Immature natural killer cell (primary cell): Measurements from ENCODE around the gene UBE2O. TPM values are rescaled to one million over a fixed set of nuclear protein-coding genes. Genes with fewer than 3 reads are reported as not detected.

Experiments
- DNase-seq, 3 donors: peaks; one replicate each; pipeline ENCODE4 v3.0.0; 2022; ENCODE audit warnings: mixed read lengths in 1 of 3
- H3K27ac Mint-ChIP-seq, 6 donors: one replicate each; pipeline ENCODE4 v1.8.0; 2020; ENCODE audit warnings: mixed read lengths in 6 of 6, mild to moderate bottlenecking in 5 of 6, inconsistent platforms in 4 of 6, moderate library complexity in 3 of 6
- H3K27me3 Mint-ChIP-seq, 3 donors: one replicate each; pipeline ENCODE4 v1.8.0; 2020 to 2021; ENCODE audit warnings: low read depth in 3 of 3, mild to moderate bottlenecking in 3 of 3, mixed read lengths in 3 of 3, moderate library complexity in 3 of 3, inconsistent platforms in 1 of 3
- H3K36me3 Mint-ChIP-seq, 3 donors: one replicate each; pipeline ENCODE4 v1.8.0; 2020; ENCODE audit warnings: mixed read lengths in 3 of 3, inconsistent platforms in 2 of 3, mild to moderate bottlenecking in 2 of 3
- H3K4me1 Mint-ChIP-seq, 2 donors: one replicate each; pipeline ENCODE4 v1.8.0; 2020; ENCODE audit warnings: inconsistent platforms in 2 of 2, mild to moderate bottlenecking in 2 of 2, mixed read lengths in 2 of 2, moderate library complexity in 1 of 2
- H3K4me3 Mint-ChIP-seq, 5 donors: one replicate each; pipeline ENCODE4 v1.8.0; 2020; ENCODE audit warnings: mild to moderate bottlenecking in 5 of 5, mixed read lengths in 5 of 5, inconsistent platforms in 3 of 5, moderate library complexity in 3 of 5
- H3K9me3 Mint-ChIP-seq, 6 donors: one replicate each; pipeline ENCODE4 v1.8.0; 2020; ENCODE audit warnings: mild to moderate bottlenecking in 6 of 6, mixed read lengths in 6 of 6, inconsistent platforms in 4 of 6, moderate library complexity in 3 of 6
- polyA plus RNA-seq, 3 donors: library from polyadenylated mRNA; unstranded; fragments of 300-500 nt; fragmentation: Illumina TruSeq; gene quantifications; one replicate each; pipeline ENCODE4 v1.2.3, GENCODE V29; 2021

The UBE2O gene
- polyA plus RNA-seq, 3 donors from 2014 or later = 0.19 to 14.3 (median 5.2) TPM

DNA sequence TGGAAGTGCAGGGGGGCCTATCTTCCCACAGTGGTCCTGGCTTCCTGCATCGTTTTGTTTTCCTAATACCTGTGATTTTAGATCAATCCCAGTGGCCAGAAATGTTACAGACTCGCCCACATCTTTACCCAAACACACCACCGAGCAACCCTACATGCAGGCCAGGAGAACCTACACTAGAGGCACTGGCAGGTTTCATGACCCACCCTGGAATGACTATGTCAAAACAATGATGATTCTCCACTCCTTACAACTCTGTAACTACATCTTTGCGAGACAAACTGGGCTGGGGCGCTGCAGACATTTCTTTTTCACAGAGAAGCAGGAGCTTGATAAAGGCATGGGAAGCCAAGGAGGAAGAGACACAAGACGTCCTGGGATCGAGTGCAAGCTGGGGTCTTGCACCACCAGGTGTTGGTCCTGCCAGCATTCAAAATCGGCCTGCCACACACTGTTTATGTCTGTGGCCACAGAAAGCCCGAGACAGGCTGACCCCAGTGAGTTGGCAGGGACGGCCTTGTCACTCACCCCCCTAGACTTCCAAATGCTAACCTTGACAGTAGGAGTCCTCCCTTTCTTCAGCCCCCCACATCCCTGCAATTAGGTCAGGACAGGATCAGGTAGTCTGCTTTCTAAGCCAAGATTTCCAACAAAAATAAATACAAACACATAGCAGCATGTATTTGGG is 32.5 kb downstream of the UBE2O start:
- peak overlapping the region in 3 of 6 donors; percentile 29 to 67 (median 52) for H3K27ac Mint-ChIP-seq
- H3K9me3 Mint-ChIP-seq = no peaks in the 10 kb centered on the region
- peaks cover 0 to 7% (median 7%) of the 10 kb centered on the region in 3 donors for H3K36me3 Mint-ChIP-seq
- peaks cover 2 to 4% (median 3%) of the 10 kb centered on the region in 3 donors for H3K27me3 Mint-ChIP-seq
- no peak overlapping the region for H3K4me3 Mint-ChIP-seq
- H3K4me1 Mint-ChIP-seq = peaks cover 28 to 49% of the 10 kb centered on the region in 2 donors
- DNase-seq = no peak

DNA sequence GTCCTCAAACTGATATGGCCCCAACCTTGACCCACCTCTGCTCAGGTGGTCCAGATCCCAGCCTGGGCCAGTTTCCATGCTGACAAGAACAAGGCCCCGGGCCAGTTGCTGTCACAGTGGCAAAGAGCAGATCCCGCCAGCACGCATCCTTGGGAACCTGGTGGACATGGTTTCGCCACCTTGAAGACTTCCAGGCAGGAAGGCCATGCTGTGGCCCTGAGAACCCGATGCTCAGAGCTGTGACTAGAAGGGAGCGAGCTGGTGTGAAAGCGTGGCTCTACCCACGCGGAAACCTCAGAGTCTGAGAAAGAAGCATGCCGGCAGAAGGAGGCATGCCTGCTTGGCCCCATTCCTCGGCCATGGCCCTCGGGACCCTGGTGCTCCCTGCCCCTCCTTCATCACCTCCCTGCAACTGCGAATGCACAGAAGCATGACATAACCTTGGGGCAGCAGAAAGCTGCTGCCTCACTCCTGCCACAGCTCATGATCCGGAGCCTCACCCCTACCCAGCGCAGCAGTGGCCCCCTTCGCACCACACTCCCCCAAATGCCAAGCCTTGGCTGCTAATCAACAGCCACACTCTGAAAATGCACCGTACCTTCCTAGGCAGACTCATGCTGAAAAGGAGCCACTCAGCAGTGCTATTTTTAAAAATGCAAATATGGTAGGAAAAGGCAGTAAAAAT is 33.2 kb downstream of the UBE2O start:
- no peak for DNase-seq
- Mint-ChIP-seq H3K9me3 (no peaks in the 10 kb centered on the region), H3K27ac (peak overlapping the region in 2 of 6 donors; percentile 24 to 29), H3K36me3 (peaks cover 0 to 7% (median 7%) of the 10 kb centered on the region in 3 donors), H3K4me3 (no peak overlapping the region), H3K4me1 (peaks cover 28 to 49% of the 10 kb centered on the region in 2 donors), H3K27me3 (peaks cover 0 to 4% (median 3%) of the 10 kb centered on the region in 3 donors)

DNA sequence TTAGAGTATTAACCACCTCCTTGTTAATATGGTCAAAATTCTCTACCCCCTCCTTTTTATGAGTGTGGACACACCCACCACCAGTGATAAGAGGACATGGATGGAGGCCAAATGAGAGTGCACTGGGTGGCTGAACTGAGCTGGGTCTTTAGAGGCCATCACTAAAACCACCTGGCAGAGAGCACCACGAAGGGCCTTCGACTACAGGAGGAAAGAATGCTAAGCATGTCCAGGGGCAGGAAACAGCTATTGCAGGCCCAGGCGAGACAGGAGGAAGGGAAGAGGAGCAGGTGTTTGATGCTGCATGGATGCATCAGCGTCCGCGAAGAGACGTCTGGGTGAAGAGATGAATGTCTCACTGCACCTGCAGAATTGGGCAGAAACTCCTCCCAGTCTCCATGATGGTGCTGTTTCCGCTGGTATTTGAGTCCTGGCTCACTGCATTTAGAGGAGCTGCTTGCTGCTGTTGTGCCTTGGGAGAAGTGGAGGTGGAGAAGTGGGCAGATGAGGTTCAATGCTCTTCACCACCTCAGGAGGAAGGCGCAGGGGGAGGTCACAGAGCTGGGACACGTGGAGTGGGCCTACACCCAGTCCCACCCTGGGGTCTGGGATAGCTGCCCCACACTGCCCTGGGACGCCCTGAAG is 35.3 kb downstream of the UBE2O start:
- no peak for DNase-seq
- Mint-ChIP-seq H3K27me3 (peaks cover 0 to 3% (median under 1%) of the 10 kb centered on the region in 3 donors), H3K4me1 (peaks cover 29 to 44% of the 10 kb centered on the region in 2 donors), H3K4me3 (no peak overlapping the region), H3K9me3 (no peaks in the 10 kb centered on the region), H3K36me3 (peaks cover 0 to 7% (median 4%) of the 10 kb centered on the region in 3 donors), H3K27ac (peak overlapping the region in 2 of 6 donors; percentile 30 to 59)

DNA sequence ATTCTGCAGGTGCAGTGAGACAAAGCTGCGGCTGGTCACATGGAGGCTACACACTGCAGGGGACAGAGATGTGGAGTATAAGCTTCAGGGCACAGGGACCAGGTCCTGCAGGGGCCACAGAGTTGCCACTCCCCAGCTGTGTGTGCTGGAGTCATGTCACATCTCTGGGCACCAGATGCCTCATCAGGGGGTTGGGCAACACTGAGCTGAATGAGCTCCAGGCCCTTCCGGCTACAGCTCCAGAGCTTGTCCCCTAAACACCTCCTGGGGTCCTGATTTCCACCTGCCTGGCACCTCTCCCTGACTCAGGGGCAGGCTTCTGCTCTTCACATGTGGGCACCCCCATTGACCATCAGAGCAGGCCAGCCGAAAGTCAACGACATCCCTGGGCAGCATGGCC is 36.1 kb downstream of the UBE2O start:
- H3K27ac Mint-ChIP-seq = no peak overlapping the region
- no peak overlapping the region for H3K4me3 Mint-ChIP-seq
- peaks cover 29 to 38% of the 10 kb centered on the region in 2 donors for H3K4me1 Mint-ChIP-seq
- H3K36me3 Mint-ChIP-seq = peaks cover 0 to 7% (median 4%) of the 10 kb centered on the region in 3 donors
- H3K9me3 Mint-ChIP-seq = no peaks in the 10 kb centered on the region
- peaks cover 0 to 3% (median 0%) of the 10 kb centered on the region in 3 donors for H3K27me3 Mint-ChIP-seq
- DNase-seq = no peak

DNA sequence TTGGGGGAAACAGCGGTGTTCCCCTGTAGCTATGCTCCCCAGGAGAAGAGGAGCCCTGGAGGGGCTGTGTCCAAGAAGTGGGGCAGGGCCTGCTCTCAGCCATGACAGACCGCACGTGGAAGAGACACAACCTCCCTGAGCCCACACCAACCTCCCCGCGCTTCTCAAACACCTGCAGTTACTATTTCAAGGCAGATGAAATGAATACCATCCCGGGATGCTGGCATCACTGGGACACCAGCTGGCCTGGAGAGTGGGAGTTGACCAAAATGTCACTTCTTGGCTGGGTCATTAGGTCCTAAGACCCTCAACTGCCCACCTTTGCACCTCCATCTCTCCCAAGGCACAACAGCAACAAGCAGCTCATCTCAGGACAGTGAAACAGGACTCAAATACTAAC is 36.5 kb downstream of the UBE2O start:
- no peak overlapping the region for H3K4me3 Mint-ChIP-seq
- no peak for DNase-seq
- peaks cover 27 to 34% of the 10 kb centered on the region in 2 donors for H3K4me1 Mint-ChIP-seq
- H3K9me3 Mint-ChIP-seq = no peaks in the 10 kb centered on the region
- H3K27ac Mint-ChIP-seq = peak overlapping the region in 1 of 6 donors; percentile 9
- peaks cover 0 to 3% (median 0%) of the 10 kb centered on the region in 3 donors for H3K27me3 Mint-ChIP-seq
- peaks cover 0 to 7% (median 4%) of the 10 kb centered on the region in 3 donors for H3K36me3 Mint-ChIP-seq

DNA sequence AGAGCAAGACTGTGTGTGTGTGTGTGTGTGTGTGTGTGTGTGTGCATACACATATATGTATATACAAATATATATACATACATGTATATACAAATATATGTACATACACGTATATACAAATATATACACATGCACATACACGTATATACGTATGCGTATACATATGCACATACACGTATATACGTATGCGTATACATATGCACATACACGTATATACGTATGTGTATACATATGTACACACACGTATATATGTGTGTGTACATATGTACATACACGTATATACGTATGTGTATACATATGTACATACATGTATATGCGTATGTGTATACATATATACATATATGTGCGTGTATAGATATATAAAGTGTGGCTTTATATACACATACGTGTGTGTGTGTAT is 37.2 kb downstream of the UBE2O start:
- no peak for DNase-seq
- no peaks in the 10 kb centered on the region for H3K9me3 Mint-ChIP-seq
- H3K4me1 Mint-ChIP-seq = peaks cover 26 to 31% of the 10 kb centered on the region in 2 donors
- H3K27ac Mint-ChIP-seq = no peak overlapping the region
- peaks cover 0 to 7% (median 4%) of the 10 kb centered on the region in 3 donors for H3K36me3 Mint-ChIP-seq
- H3K4me3 Mint-ChIP-seq = no peak overlapping the region
- H3K27me3 Mint-ChIP-seq = peaks cover 0 to under 1% (median 0%) of the 10 kb centered on the region in 3 donors

DNA sequence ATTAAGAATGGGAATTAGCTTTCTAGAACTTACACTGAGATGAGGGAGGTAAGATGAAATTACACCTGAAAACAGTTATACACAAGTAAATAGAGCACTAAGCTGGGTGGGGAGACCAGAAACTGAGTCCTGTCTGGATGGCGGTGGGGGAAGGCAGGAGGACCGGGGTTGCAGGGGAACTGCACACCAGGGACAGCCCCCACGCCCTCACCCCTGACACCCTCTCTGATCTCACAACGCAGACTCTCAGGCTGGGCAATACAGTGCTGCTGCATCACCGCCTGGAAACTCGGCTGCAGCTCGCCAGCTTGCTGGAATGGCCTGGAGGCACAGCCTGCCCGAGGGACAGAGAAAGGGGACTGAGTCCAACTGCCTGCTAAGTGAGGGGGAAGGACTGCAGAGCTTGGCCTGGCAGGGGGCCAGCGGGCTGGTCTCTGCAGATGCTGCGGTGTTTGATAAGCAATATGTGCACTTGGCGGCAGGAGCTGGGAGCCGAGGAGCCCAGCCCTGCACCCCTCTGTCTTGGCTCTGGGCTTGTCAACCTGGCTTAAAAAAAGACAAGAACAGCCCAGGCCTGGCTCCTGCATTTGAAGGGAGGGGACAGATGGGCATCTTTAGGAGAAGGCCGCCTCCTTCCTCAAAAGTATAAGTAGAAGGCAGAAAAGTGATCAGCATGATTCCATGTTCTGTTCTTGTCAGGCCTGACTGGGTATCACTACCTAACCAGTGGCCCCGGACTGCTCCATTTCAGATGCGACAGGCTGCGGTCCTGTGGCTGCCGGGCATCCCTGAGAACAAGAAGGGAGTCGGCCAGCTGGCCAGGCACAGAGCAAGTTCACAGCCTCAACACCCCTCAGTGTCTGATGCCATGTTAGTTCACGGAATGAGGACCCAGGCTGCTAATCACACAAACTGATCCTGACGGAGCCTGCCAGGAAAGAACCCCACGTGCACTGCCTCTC is 38.3 kb downstream of the UBE2O start:
- Mint-ChIP-seq H3K27me3 (no peaks in the 10 kb centered on the region), H3K4me1 (peaks cover 15 to 20% of the 10 kb centered on the region in 2 donors), H3K9me3 (no peaks in the 10 kb centered on the region), H3K27ac (no peak overlapping the region), H3K4me3 (no peak overlapping the region), H3K36me3 (peaks cover 0 to 7% (median 4%) of the 10 kb centered on the region in 3 donors)
- no peak for DNase-seq

DNA sequence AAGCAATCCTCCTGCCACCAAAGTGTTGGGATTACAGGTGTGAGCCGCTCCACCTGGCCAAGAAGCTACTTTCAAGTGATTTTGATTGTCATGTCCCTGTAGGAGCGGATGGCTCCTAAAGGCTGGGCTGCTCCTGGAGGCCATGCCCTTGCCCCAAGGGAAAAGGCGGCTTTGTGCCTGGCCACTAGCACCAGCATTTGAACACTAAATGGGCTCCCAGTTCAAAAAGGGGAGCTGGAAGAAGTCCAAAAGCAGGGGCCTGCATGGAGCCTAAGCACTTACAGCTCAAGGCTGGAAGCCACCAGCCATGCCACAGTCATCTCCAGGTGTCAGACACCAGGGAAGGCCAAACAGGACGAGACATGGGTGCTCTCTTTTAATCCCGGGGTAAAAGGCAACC is 41.7 kb downstream of the UBE2O start:
- Mint-ChIP-seq H3K27ac (no peak overlapping the region), H3K4me1 (peaks cover 14 to 21% of the 10 kb centered on the region in 2 donors), H3K36me3 (no peaks in the 10 kb centered on the region), H3K9me3 (no peaks in the 10 kb centered on the region), H3K4me3 (no peak overlapping the region), H3K27me3 (peaks cover 0 to 5% (median 2%) of the 10 kb centered on the region in 3 donors)
- DNase-seq = no peak

DNA sequence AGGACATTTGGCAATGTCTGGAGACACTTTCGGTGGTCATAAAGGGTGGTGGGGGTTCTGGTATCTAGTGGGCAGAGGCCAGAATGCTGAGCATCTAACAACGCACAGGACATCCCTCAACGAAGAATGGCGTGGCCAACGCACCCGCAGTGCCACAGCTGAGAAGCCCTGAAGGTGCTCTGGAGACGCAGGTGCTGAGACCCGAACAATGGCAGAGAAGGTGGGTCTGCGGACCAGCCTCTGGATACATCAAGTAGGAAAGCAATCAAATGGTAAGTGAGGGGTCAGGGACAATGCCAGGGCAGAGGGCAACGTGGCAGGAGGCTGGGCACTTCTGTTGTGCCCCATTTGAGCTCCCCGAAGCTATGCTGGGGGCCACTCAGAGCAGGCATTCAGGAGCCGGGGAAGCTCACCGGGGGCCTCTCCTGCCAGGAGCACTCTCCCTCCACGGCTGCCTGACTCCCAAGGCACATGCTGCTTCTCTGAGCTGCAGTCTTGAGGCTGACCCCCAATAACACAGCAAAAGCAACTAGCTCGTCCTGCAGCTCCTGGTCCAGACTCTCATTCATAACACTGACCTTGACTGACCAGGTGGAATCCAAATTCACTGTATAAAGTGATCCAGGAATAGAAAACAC is 42.5 kb downstream of the UBE2O start:
- Mint-ChIP-seq H3K9me3 (no peaks in the 10 kb centered on the region), H3K27me3 (peaks cover 0 to 8% (median 6%) of the 10 kb centered on the region in 3 donors), H3K36me3 (no peaks in the 10 kb centered on the region), H3K4me3 (no peak overlapping the region), H3K27ac (peak overlapping the region in 1 of 6 donors; percentile 40), H3K4me1 (peaks cover 22 to 29% of the 10 kb centered on the region in 2 donors)
- no peak for DNase-seq

DNA sequence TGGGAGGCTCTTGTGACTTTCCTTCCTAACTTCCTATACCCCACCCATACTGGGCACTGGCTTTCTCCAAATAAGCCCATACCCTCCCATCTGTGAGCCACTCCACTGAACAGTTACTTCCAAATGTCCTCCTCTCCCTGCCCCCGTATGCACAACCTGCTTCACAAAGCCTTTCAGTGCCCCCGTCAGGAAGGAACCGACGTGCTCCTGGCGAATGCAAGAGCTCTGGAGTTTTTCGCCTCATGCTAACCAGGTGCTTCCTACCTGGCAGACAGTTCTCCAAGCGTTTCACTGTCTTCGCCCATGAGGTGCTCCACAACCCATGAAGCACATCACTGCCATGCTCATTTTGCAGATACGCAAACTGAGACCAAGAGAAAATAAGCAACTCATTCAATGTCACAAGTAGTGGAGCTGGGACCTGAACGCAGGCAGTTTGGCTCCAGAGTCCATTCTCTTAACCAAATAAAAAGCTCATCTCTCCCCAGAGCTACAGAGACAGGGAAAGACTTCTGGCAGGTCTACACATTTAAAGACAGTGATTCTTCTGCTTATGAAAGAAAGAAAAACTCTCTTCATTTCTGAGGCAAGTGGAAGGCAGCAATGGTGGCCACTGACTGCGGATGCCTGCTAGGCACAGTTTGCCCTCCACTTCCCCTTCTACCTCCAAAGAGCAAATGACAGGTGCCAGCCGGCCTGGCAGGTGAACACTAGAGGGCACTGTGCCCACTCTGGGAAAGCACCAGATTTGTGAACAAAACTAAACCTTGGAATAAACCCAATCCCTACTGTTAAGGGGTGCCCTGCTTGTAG is 44.7 kb downstream of the UBE2O start:
- Mint-ChIP-seq H3K36me3 (peaks cover 8 to 14% (median 12%) of the 10 kb centered on the region in 3 donors), H3K4me3 (peak overlapping the region in 1 of 5 donors; percentile 23), H3K27ac (peak overlapping the region in 2 of 6 donors; percentile 80 to 87), H3K9me3 (no peaks in the 10 kb centered on the region), H3K4me1 (peaks cover 28 to 49% of the 10 kb centered on the region in 2 donors), H3K27me3 (peaks cover 0 to 10% (median 6%) of the 10 kb centered on the region in 3 donors)
- DNase-seq = peak; percentile 50 to 58 (median 53)

DNA sequence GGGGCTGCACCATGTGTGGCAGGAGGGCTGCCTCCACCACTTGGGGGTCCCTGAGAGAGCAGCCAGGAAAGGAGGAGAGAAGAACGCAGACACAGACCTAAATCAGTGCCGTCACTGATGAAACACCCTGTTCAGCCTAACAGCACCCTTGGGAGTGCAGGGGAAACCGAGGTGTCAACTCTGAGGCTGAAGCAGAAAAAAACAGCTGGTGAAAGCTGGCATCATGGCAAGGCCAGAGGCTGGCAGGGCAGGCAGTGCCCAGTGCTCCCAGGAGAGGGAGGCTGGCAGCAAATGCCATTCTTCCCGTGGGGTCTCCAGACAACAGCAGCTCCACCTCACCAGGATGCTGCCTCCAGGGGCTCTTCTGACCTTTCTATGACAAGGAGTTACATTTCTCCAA is 45.4 kb downstream of the UBE2O start:
- Mint-ChIP-seq H3K9me3 (no peaks in the 10 kb centered on the region), H3K4me3 (no peak overlapping the region), H3K27me3 (peaks cover 0 to 10% (median 6%) of the 10 kb centered on the region in 3 donors), H3K4me1 (peaks cover 28 to 49% of the 10 kb centered on the region in 2 donors), H3K27ac (no peak overlapping the region), H3K36me3 (peaks cover 8 to 19% (median 15%) of the 10 kb centered on the region in 3 donors)
- no peak for DNase-seq
